GM21526 (cell line): ENCODE data around the gene NUDT15.
"Not testable (repeated sequence)": the region's sequence is repeated elsewhere in the genome, so short reads cannot be mapped to it uniquely, and the experiment has no call there.

Experiments
- ATAC-seq: cut with Tn5 transposase; IDR thresholded peaks from one replicate; pipeline ENCODE4 v1.9.1; 2021; ENCODE audit warnings: moderate library complexity; ENCODE audit not compliant: unreplicated experiment, low FRiP score

The NUDT15 gene

DNA sequence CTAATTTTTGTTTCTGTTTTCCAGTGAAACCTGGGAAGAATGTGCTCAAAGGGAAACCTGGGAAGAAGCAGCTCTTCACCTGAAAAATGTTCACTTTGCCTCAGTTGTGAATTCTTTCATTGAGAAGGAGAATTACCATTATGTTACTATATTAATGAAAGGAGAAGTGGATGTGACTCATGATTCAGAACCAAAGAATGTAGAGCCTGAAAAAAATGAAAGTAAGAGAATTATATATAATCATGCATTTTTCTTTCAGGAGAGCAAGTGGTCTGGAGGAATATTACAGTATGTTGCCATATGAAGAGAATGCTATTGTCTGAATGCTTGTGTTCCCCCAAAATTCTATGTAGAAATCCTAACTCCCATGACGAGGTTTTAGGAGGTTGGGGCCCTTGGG is 3.4 kb downstream of the NUDT15 start:
- ATAC-seq = no peak

- ATAC-seq = no peak
These were observed 5.4 kb downstream of the NUDT15 start for GRCh38 chr13:48042894-48043293.

DNA sequence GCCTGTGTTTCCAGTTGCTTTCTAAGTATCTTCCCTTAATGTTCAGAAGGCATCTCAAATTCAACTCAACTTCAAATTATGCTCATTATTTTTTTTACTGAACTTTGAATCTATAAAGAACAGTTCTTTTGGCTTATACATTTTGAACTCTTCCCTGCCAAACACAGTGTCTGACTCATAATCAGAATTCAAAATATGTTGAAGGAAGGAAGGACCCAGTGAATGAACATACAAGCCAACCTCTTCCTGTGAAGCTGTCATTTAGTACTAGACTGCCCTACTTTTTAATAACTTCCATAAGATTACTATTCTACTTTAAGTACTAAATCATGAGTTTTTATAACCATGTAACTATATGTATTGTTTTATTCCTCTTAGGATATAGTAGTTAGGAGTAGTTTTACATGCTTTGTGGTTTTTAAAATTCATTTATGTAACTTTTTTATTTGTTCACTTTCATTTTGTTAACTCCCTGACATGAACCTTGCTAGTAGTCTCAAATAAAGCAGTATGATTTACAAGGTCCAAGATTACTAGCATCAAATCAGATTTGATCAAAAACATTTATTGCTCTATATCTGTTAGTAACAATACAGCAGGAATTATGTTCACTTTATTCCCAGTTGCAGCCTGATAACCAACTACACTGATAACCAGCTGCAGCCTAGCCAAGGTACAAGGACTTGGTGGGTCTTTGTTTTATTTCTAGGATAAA is 6.4 kb downstream of the NUDT15 start:
- no peak for ATAC-seq

DNA sequence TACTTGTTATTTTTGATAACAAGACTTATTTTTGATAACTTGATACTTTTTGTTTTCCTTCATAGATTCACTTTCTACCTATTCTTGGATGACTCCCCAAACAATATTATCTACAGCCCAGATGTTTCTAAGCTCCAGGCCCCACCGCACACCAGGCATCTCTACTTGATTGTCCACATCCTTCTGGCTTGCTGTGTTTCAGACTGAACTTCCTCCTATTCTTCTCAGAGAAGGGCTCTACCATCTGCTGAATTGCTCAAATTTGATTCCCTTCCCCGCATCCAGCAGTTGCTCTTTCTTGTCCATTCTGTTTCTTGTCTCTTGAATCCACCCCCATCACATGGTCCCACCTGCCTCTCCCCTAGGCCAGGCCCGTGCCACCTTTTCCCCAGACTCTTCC is 13.0 kb downstream of the NUDT15 start:
- ATAC-seq = no peak

DNA sequence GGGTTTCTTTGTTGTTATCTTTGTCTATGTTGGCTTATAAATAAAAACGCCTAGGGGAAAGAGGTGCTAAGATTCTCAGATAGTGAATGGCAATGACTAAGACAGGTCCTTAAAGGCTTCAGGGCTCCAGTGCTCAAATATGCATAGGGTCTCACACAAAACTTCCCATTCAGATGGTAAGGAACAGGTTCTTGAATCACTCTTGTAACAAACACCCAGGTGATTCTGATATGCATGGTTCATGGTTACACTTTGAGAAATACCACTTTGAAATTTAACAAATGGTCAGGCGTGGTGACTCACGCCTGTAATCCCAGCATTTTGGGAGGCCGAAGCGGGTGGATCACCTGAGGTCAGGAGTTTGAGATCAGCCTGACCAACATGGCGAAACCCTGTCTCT is 17.1 kb downstream of the NUDT15 start:
- ATAC-seq = no peak

DNA sequence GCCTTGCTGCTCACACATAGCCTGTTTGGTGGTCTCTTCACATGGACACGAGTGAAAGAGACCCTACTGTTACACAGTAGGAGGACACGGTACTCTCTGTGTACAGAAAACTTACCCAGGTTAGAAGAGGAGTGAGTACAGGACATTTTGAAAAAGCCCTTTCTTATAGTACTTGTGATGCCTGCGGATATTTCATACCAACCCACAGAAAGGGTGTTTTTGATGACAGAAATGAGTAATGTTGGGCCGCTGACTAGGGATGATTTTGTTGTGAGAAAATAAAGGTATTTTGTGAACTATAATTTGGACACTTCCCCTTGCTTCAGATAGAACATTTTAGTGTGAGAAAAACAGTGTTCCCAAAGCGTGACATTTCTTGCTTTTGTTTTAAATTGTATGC is 18.2 kb downstream of the NUDT15 start:
- ATAC-seq = no peak

DNA sequence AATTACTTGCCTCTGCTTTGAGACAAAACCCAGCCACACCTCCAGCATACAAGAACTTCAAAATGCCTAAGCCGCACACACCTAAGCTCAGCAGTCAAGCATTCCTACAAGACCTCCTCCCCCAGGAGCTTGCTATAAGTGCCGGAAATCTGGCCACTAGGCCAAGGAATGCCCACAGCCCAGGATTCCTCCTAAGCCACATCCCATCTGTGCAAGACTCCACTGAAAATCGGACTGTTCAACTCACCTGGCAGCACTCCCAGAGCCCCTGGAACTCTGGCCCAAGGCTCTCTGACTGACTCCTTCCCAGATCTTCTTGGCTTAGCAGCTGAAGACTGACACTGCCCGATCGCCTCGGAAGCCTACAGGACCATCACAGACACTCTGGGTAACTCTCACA is 21.0 kb downstream of the NUDT15 start:
- ATAC-seq = not testable (repeated sequence)

DNA sequence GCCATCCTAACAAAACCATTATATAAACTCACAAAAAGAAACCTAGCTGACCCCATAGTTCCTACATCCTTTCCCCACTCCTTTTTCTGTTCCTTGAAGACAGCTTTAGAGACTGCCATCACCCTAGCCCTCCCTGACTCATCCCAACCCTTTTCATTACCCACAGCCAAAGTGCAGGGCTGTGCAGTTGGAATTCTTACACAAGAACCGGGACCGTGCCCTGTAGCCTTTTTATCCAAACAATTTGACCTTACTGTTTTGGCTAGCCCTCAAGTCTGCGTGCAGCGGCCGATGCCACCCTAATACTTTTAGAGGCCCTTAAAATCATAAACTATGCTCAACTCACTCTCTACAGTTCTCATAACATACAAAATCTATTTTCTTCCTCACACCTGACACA is 22.4 kb downstream of the NUDT15 start:
- ATAC-seq = not testable (repeated sequence)

GRCh38 chr13:48066310-48066989 is 28.9 kb downstream of the NUDT15 start:
- ATAC-seq = no peak

DNA sequence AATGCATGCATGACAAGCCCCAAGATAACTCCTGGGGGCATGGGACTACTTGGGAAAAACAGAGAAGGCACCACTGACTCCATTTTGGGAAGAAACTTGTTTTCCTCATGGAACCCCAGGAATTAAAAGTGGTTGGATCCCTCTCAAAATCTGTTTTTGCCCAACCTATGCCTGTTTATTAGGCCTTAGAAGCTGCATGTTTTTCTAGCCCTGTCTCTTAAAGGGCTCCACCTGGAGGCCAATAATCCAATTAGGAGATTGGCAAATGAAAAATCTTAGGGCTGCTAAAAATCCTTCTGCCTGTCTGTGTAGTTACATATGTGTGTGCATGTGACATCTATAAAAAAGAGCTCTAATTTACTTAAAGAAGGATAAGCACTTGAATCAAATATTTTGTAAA is 30.5 kb downstream of the NUDT15 start:
- ATAC-seq = no peak

DNA sequence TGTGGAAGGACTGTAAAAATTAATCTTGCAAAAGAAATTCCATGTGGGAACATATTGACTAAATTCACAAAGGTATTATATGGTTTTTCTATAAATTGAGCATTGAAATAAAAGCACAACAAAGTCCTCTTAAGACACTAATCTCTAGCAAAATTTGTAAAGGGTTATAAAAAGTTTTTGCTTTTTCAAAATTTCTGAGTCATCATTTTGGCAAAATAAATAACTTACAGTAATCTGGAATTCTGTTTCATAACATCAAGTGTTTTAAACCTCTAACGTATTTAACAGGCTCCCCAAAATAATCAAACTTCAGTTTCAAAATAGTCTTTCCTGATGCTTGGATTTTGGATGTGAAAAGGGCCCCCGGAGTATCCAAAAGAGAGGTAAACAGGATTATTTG is 31.4 kb downstream of the NUDT15 start:
- ATAC-seq = no peak

DNA sequence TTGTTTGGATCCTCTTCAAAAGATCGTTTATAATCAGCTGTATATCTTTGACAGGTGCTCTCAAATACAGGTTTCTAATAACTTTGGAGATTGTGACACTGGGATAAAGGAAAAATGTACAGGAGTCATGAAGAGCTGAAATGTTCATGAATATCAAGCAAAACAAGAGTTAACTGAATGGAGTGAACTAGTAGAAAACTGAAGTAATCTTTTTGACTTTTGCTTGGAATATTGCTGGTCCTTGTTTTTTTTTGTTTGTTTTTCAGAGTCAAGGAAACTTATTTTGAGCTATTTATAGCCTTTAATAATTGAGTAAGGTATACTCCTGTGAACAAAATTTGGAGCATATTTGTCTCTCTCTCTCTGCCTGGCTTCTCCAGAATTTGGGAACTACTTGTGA is 32.0 kb downstream of the NUDT15 start:
- ATAC-seq = no peak

DNA sequence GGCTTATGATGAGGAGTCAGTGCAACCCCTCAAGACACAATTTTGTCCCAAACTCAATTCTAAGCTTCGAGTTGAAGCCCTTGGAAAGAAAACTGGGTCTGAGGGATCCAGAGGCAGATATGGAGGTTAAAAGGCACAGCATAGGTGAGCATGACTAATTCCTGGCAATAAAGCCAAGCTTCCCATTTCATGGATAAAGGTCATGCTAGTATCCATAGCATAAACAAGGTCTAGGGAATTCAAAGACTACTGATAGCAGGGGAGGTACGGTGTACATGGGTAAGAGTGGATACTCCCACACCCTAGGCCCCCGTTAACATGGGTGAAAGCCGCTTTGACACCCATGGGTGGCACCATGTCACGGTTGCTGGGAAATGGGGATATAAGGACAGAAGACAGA is 33.4 kb downstream of the NUDT15 start:
- no peak for ATAC-seq

- ATAC-seq = no peak
These were observed 34.8 kb downstream of the NUDT15 start for GRCh38 chr13:48072304-48072703.

GRCh38 chr13:48072787-48073186 is 35.3 kb downstream of the NUDT15 start:
- no peak for ATAC-seq

GRCh38 chr13:48074006-48074405 is 36.5 kb downstream of the NUDT15 start:
- ATAC-seq = no peak

GRCh38 chr13:48078251-48078656 is 40.7 kb downstream of the NUDT15 start:
- ATAC-seq = peak; percentile 95

DNA sequence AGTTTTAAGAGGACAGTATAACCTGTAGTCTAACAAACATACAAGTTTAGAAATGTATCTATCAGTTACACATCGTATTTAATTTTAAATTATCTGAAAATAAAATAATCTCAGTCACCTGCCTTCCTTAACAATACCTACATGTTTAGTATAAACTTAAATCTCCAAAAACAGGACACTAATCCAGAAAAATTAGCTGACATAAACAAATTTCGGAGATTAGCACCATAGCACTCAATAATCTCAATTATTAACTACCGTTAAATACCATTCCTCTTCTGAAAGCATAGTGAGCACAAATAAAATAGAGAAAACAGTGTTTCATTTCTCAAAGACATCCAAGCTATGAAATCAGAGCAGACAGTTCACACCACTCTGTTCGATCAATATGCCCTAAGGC is 44.2 kb downstream of the NUDT15 start:
- no peak for ATAC-seq

- no peak for ATAC-seq
These were observed 48.7 kb downstream of the NUDT15 start for GRCh38 chr13:48086272-48086671.

DNA sequence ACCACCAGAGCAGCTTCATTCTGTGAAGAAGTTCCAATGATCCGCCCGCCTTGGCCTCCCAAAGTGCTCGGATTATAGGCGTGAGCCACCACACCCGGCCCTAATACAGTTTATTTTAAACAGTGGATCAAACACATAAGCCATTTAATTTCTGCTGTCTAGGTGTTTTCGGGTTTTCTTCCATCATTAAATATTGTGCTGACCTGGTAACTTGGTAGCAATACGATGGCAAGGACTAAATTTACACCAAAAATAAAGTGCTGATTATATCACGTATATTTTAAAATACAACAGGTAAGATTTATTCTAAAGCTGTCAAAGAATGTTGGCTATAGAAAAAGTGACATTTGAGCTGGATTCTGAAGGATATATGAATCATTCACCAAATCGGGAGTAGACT is 56.1 kb downstream of the NUDT15 start:
- no peak for ATAC-seq

DNA sequence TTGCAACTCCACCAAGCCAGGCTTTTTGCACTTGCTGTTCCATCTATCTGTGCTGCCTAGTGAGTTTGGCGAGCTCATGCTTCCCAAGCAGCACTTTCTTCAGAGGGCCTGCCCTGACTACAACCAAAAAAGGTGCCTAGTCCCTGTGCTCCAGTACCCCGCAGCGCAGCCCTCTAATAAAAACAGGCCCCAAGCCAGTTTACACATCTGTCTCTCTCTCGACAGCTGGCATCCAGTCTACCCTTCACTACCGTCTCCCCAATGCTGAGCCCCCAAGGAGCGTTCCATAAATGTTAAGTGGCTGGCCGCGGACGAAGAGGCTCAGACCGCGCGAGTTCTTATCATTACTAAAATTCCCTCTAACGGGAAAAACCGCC is 56.9 kb downstream of the NUDT15 start:
- peak; percentile 20 for ATAC-seq

- ATAC-seq = peak; percentile 91
These were observed 57.4 kb downstream of the NUDT15 start, which contains the start of gene MED4 for GRCh38 chr13:48094781-48095502. MED4 (minus strand) TSS chr13:48095104; CDS start chr13:48095078, 26 bp downstream.
